NCI-H446 (cell line): ENCODE data around the gene PRKD1.
"Not testable (repeated sequence)": the region's sequence is repeated elsewhere in the genome, so short reads cannot be mapped to it uniquely, and the experiment has no call there.

Source experiments
- DNase-seq, 2 experiments: peaks; one replicate each; lab custom pipeline; 2025; lab: John Stamatoyannopoulos, UW

The PRKD1 gene

DNA sequence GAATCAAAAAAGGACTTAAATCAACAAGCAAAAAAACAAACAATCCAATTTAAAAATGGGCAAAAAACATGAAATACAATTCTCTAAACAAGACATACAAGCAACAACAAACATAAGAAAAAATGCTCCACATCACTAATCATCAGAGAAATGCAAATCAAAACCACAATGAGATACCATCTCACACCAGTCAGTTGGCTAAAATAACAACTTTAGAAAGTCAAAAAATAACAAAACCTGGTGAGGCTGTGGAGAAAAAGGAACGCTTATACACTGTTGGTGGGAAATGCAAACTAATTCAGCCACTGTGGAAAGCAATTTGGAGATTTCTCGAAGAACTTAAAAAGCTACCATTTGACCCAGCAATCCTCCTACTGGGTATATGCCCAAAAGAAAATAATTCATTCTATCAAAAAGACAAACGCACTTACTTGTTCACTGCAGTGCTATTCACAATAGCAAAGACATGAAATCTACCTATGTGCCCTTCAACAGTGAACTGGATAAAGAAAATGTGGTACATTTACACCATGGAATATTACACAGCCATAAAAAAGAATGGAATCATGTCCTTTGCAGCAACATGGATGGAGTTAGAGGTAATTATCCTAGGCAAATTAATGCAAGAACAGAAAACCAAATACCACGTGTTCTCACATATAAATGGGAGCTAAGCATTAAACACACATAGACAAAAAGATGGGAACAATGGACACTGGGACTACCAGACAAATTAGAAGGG, 26.9 kb downstream of the PRKD1 start:
- DNase-seq, result no peak

DNA sequence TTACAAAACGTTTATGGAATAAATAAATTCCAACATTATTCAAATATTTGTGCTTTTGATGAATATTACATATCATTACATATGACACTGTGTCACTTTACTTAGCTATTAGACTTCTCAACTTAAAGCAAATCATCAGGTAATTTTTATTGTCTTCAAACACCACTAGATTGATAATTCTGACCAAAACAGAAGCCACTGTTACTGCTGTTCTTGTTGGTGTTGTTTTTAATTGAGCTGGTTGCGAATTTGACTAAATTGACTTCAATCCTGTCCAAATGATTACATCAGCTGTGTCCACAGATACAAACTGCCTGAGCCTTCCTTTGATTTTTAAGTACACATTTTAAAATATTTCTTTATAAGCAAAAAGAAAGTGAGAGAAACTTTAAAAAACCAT, 29.2 kb downstream of the PRKD1 start:
- DNase-seq, result no peak

DNA sequence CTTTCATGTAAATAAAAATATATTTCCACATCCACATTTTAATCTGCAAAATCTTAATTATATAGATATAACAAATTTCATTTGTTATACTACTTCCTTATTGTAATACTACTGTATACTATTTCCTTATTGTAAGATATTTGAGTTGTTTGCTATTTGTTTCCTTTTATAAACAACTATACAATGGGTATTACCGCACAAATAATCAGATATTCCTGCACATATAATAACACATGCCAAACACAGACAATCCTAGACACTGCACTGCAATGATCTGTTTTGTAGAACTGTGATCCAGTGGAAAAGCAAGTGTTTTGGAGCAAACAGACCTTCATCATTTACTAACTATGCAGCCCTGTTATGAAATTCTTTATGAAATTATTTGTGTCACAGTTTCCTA, 30.5 kb downstream of the PRKD1 start:
- DNase-seq, result no peak

DNA sequence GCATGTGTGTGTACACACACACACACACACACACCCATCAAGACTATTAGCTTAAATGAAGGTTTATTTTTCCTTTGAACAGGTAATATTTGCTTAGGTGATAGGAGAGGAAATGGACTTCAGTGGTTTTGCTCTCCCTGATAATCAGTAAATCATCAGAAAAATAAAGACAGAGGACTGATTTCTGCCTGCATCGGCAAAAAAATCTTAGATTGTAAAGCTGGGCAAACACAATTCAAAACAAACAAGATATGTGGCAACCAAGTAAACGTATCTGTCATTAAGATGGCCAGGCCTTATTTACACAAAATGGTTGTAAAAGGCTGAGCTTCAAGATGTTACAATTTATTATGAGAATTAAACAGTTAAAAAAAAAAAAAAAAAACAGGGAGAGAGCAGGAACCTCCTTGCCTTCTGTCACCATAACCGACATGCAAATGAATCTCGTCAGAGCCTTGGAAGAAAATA, 31.3 kb downstream of the PRKD1 start:
- peak; percentile 47 to 51 for DNase-seq

GRCh38 chr14:29895591-29896083, 32.0 kb downstream of the PRKD1 start:
- DNase-seq, result no peak

GRCh38 chr14:29893989-29894388, 33.7 kb downstream of the PRKD1 start:
- no peak for DNase-seq

GRCh38 chr14:29892327-29892726, 35.3 kb downstream of the PRKD1 start:
- peak in 1 of 2 experiments; percentile 50 for DNase-seq

DNA sequence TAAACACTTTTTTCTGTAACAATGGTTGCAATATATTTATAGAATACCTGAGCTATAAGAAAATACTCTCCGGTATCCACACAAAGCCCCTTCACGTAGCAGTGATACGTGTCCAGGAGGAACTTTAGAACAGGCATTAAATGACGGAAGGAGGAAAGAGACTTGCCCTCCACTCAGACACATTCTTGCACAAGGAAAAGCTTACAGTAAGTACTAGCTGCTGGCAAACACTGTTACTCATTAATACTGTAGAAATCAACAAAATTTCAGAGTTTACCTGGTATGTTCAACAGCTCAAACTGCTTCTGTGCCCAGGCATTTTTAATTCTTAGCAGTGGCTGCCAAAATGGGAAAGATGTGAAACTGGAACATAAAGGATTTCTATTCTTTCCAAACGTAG, 41.7 kb downstream of the PRKD1 start:
- no peak for DNase-seq

GRCh38 chr14:29868000-29868399, 59.6 kb downstream of the PRKD1 start:
- DNase-seq, result peak; percentile 40 to 52

DNA sequence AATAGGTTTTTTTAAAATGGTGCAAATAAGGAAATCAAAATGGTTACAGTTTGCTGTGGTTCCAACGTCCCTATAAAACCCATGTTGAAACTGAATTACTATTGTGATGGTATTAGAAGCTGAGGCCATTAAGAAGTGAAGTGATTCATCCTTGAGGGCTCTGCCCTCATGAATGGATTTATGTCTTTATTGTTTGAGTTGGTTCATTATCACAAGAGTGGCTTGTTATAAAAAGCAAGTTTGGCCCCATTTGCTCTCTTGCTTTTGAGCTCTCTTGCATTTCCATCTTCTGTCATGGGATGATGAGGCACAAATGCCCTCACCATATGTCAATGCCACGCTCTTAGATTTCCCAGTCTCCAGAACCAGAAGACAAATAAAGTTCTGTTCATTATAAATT, 62.3 kb downstream of the PRKD1 start:
- DNase-seq, result peak in 1 of 2 experiments; percentile 79

DNA sequence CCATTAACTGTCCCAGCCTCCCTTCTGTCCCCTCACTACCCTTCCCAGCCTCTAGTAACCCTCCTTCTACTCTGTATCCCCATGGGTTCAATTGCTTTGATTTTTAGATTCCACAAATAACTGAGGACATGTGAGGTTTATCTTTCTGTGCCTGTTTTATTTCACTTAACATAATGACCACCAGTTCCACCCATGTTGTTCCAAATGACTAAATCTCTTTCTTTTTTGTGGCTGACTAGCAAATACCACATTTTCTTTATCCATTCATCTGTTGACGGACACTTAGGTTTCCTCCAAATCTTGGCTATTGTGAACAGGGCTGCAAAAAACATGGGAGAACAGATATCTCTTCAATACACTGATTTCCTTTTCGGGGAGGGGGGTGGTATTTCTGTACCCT, 65.7 kb downstream of the PRKD1 start:
- no peak for DNase-seq

DNA sequence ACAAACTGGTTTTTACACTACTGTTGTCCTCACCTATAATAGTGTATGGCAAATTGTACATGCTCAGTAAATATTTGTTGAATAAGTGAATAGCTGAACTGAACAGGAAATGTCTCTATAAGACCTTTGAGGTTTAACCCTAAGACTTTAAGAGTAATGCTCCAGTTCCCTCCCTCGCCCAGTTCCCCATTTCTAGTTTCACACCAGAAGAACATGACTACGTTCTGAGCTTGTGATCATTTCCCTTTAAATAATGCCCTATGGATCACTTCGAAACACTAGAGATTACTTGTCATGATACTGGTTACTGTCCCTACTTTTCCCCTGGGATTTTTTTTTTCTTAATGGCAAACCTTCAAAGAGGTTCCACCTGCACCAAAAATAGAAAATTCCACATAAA, 69.3 kb downstream of the PRKD1 start:
- DNase-seq, result no peak

DNA sequence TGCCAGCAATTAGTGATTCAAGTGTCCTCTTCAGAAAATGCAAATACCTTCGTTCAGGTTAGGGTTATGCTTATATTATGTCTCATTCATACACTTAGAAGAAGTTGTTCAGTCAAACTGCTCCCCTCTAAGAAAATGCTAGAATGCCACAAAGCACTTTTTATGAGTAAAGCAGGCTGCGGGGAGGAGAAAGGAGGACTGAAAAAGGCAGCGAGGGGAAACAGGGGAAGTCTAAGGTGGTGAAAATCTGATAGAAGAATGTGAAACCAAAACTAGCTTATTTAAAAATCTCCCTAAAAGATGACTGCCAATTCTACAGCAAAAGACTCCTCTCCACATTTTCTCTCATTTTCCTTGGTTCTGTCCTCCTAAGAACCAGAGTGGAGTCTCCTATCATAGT, 70.1 kb downstream of the PRKD1 start:
- no peak for DNase-seq

DNA sequence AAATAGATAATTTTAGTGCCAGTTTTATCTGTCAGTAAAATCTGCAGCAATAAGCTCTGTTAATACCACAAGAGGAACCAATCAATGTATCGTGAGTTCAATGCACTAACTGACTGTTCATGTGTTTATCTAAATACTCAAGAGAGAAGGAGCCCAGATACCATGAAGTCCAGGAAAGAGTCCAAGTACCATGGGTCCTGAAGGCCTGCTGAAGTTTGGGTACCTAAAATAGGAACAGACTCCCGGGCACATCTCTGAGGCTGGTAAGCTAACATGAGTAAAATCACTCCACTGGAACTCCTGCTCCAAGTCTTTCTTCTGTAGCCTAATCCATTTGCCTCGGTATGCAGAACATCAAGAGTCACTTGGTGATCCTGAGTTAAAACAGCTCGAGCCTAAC, 71.1 kb downstream of the PRKD1 start:
- no peak for DNase-seq

DNA sequence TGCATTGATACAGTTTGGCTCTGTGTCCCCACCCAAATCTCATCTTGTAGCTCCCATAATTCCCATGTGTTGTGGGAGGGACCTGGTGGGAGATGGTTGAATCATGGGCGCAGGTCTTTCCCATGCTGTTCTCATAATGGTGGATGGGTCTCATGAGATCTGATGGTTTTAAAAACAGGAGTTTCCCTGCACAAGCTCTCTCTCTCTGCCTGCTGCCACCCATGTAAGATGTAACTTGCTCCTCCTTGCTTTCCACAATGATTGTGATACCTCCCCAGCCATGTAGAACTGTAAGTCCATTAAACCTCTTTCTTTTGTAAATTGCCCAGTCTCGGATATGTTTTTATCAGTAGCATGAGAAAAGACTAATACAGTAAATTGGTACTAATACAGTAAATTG, 74.0 kb downstream of the PRKD1 start:
- DNase-seq, result not testable (repeated sequence)

DNA sequence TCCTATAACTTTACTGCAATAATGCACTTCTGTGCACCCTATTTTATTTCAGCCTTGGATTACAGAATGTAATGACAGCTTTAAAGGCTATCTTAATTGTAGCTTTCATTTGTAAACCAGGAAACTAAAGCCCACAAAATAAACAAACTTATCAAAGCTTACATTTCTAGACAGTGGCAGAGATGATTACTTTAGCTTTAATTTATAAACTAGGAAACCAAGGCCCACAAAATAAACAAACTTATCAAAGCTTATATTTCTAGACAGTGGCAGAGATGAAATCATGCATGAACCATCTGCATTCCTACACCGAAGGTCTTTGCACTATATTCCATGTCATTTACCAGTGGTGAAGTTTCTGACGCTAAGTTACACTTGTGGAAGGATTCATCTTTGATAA, 74.4 kb downstream of the PRKD1 start:
- DNase-seq, result no peak

DNA sequence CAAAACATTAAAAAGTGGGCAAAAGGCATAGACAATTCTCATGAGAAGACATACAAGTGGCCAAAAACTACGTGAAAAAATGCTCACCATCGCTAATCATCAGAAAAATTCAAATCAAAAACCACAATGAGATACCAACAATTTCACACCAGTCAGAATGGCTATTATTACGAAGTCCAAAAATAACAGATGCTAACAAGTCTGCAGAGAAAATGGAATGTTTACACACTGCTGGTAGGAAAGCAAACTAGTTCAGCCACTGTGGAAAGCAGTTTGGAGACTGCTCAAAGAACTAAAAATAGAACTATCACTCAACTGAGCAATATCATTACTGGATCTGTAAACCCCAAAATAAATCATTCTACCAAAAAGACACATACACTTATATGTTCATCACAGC, 76.2 kb downstream of the PRKD1 start:
- peak in 1 of 2 experiments; percentile 60 for DNase-seq

- DNase-seq, result no peak
Observed at GRCh38 chr14:29847056-29847380, 80.6 kb downstream of the PRKD1 start.

DNA sequence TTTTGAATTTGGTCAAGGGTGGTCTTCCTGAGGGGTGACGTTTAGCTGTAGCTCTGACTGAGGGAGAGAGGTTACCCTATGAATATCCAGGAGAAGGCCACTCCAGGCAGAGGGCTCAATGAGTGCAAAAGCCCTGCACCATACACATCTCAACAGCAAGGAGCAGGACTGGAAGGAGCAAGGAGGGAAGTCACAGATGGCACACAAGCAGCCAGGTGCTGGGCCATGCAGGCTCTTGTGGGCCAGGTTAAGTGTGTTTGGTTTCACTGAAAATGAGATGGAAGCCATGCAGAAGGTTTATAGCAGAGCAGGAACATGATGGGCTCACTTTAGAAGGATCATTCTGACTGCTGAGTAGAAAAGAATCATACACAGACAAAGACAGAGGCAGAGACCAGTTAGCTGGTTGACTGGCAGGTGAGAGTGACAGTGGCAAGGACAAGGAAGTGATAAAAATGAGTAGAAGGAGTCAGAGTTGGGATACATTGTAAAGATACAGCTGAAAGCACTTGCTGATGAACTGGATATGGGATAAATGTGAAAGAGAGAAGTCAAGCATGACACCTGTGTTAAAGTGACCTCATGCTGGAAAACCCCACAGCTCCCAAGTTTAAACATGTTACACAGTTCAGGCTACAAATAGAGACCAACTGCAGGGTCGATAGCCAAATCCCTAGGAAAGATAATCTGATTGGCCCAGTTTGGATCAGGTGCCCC, 81.2 kb downstream of the PRKD1 start:
- DNase-seq, result no peak

GRCh38 chr14:29843981-29844380, 83.7 kb downstream of the PRKD1 start:
- no peak for DNase-seq

DNA sequence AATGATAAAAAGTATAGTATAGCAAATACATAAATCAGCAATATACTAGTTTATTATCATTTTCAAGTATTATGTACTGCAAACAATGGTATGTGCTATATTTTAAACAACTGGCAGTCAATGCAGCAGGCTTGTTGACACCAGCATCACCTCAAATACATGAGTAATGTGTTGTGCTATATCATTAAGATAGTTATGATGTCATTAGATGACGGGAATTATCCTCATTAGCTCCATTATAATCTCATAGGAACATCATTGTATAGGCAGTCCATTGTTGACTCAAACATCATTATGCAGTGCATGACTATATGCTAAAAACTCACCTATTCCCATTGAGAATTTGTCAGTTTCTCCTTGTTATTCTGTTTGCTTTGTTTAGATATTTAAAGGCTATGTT, 85.4 kb downstream of the PRKD1 start:
- no peak for DNase-seq

- DNase-seq, result not testable (repeated sequence)
Observed at GRCh38 chr14:29840369-29840892, 87.2 kb downstream of the PRKD1 start.

DNA sequence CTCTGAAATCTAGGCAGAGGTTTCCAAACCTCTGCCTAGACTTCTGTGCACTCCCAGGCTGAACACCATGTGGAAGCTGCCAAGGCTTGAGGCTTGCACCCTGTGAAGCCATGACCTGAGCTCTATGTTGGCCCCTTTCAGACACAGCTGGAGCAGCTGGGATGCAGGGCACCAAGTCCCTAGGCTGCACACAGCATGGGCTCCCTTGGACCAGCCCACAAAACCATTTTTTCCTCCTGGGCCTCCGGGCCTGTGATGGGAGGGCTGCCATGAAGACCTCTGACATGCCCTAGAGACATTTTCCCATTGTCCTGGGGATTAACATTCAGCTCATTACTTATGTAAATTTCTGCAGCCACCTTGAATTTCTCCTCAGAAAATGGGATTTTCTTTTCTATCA, 88.0 kb downstream of the PRKD1 start:
- DNase-seq, result not testable (repeated sequence)
